Panc1 (cell line): Measurements from ENCODE around the gene FRMD8. TPM values are rescaled to one million over a fixed set of nuclear protein-coding genes. Genes with fewer than 3 reads are reported as not detected.

Source experiments
- ATAC-seq: fragments of 200-7000 bp; cut with Tn5 transposase; 2 replicates; pipeline ENCODE4 v1.9.1; 2020; ENCODE audit warnings: mild to moderate bottlenecking, moderate library complexity
- BruUV-seq: library from RNA; stranded (reverse); fragments of 400-500 nt; replicated peaks from 2 replicates; lab custom pipeline; 2021; lab: Mats Ljungman, UMichigan
- CTCF ChIA-PET: fragments of 300-600 bp; sonication (Branson Sonifier 250); formaldehyde crosslinking; loops from one replicate; lab custom pipeline; 2022; ENCODE audit warnings: antibody characterized with exemption; lab: Charles Lee
- POLR2A ChIA-PET: fragments of 300-600 bp; sonication (Branson Sonifier 250); formaldehyde crosslinking; loops from one replicate; lab custom pipeline; 2022; ENCODE audit warnings: antibody characterized with exemption; lab: Charles Lee
- DNase-seq: peaks from one replicate; pipeline ENCODE4 v3.0.0-alpha.2; 2010; ENCODE audit warnings: low read depth, low spot score
- H3K27ac ChIP-seq: 2 replicates; pipeline ENCODE4 v1.5.1; 2011; ENCODE audit warnings: mild to moderate bottlenecking, low read length, inconsistent platforms
- H3K27me3 ChIP-seq: fragments of 200-500 bp; sonication (Bioruptor generic); 2 replicates; pipeline ENCODE4 v1.6.0; 2014; ENCODE audit warnings: low read length, inconsistent platforms; ENCODE audit not compliant: control insufficient read depth, insufficient read depth
- H3K36me3 ChIP-seq: fragments of 200-500 bp; sonication (Bioruptor generic); 2 replicates; pipeline ENCODE4 v1.5.1; 2014; ENCODE audit warnings: inconsistent platforms, mild to moderate bottlenecking, low read length, moderate library complexity; ENCODE audit not compliant: control insufficient read depth, insufficient read depth
- H3K4me1 ChIP-seq: 2 replicates; pipeline ENCODE4 v1.5.1; 2011; ENCODE audit warnings: inconsistent platforms, mild to moderate bottlenecking, low read length, moderate library complexity; ENCODE audit not compliant: control insufficient read depth, insufficient read depth
- H3K4me3 ChIP-seq, 2 experiments: 2 replicates each; pipeline ENCODE4 v1.5.1; 2011 to 2012; ENCODE audit warnings: low read depth in 2 of 2, low read length in 2 of 2, mild to moderate bottlenecking in 2 of 2, inconsistent platforms in 1 of 2, moderate library complexity in 1 of 2
- H3K9me3 ChIP-seq: fragments of 200-500 bp; sonication (Bioruptor generic); 2 replicates; pipeline ENCODE4 v1.5.1; 2014; ENCODE audit warnings: low read depth, mild to moderate bottlenecking, inconsistent platforms, low read length, moderate library complexity; ENCODE audit not compliant: control insufficient read depth, insufficient read depth
- CTCF ChIP-seq: fragments of 450-650 bp; IDR thresholded peaks from 2 replicates; pipeline ENCODE4 v1.5.1; 2017; ENCODE audit warnings: mild to moderate bottlenecking
- POLR2AphosphoS5 ChIP-seq: IDR thresholded peaks from 2 replicates; pipeline ENCODE4 v1.6.1; 2012; ENCODE audit warnings: mild to moderate bottlenecking, low read depth, low read length, moderate library complexity
- REST ChIP-seq, 2 experiments: IDR thresholded peaks; 2 replicates each; pipeline ENCODE4 v1.6.1; 2011 to 2012; ENCODE audit warnings: low read depth in 2 of 2, control low read depth in 1 of 2, low read length in 1 of 2, mild to moderate bottlenecking in 1 of 2, moderate library complexity in 1 of 2; ENCODE audit not compliant: insufficient read depth in 1 of 2
- SIN3A ChIP-seq: IDR thresholded peaks from 2 replicates; pipeline ENCODE4 v1.6.1; 2012; ENCODE audit warnings: low read depth, mild to moderate bottlenecking, low read length, moderate library complexity, borderline replicate concordance; ENCODE audit not compliant: insufficient read depth
- TCF7L2 ChIP-seq: IDR thresholded peaks from 2 replicates; pipeline ENCODE4 v1.6.1; 2011; ENCODE audit warnings: mild to moderate bottlenecking, low read depth, low read length, inconsistent platforms
- in situ Hi-C: cut with HindIII; loops from 2 replicates; pipeline ENCODE4 v1.10.0; 2016; ENCODE audit warnings: low sequenced_read_pairs, low pct_unique_long_range_greater_than_20kb
- intact Hi-C: fragments of 100-400 bp; cut with micrococcal nuclease; formaldehyde crosslinking; loops from one replicate; pipeline ENCODE4 v1.10.0; 2022; ENCODE audit not compliant: unreplicated experiment
- total RNA-seq: library from RNA; stranded (reverse); gene quantifications from one replicate; pipeline ENCODE4 v1.2.1, GENCODE V29; 2021; ENCODE audit not compliant: unreplicated experiment

The FRMD8 gene
- total RNA-seq, 1 experiment from 2014 or later = 85.8 TPM

- CTCF ChIA-PET = interaction anchor here (0.5 to 1.4 kb wide), 3 partner anchors 14 to 37 kb away, joined by 3 to 5 read pairs (median 3); no protein-coding TSS in a partner anchor
- TF ChIP-seq SIN3A (peak; percentile 65; the same call in 1 of the 2 replicates), REST (IDR thresholded peaks at IDR 0.05; ENCODE audit: insufficient read depth in 1 of 2, low read depth in 2 of 2, low read length in 1 of 2) (0 out of 4 replicates have a peak, but pooled peaks of 1 of the 2 experiments have one; percentile 42), CTCF (no peak), TCF7L2 (peak; percentile 80), POLR2AphosphoS5 (peak; percentile 99)
- peak overlapping the region; percentile 92 for H3K27ac ChIP-seq
- H3K4me3 ChIP-seq = peak overlapping the region; percentile 54 to 90
- no peaks in the 10 kb centered on the region for H3K9me3 ChIP-seq
- peaks cover 26% of the 10 kb centered on the region for H3K4me1 ChIP-seq
- ATAC-seq (peak; percentile 96), DNase-seq (no peak)
- intact Hi-C loops (loop anchor here (5.0 kb wide), 1 partner anchor 52 kb away; no protein-coding TSS in a partner anchor), in situ Hi-C loops (no loop called here)
- H3K36me3 ChIP-seq = no peaks in the 10 kb centered on the region; the same call in 1 of the 2 replicates
- H3K27me3 ChIP-seq = no peaks in the 10 kb centered on the region
- TSS peak; percentile 99 for BruUV-seq
- POLR2A ChIA-PET = interaction anchor here (1.0 to 1.9 kb wide), 4 partner anchors 17 to 53 kb away, joined by 4 to 12 read pairs (median 8); partner anchors contain the start of gene MALAT1
Measured at GRCh38 chr11:65454696-65455456, 68.4 kb downstream of the FRMD8 start.

GRCh38 chr11:65456418-65456817 lies 70.0 kb downstream of the FRMD8 start:
- peak overlapping the region; percentile 54 to 90 for H3K4me3 ChIP-seq
- intact Hi-C loops = loop anchor here (5.0 kb wide), 1 partner anchor 51 kb away; no protein-coding TSS in a partner anchor

More at GRCh38 chr11:65456418-65456817, 70.0 kb downstream of the FRMD8 start:
- no TSS peak for BruUV-seq
- DNase-seq (no peak), ATAC-seq (no peak)
- no peaks in the 10 kb centered on the region; the same call in 1 of the 2 replicates for H3K36me3 ChIP-seq
- no peaks in the 10 kb centered on the region for H3K9me3 ChIP-seq
- no peaks in the 10 kb centered on the region for H3K27me3 ChIP-seq
- ChIA-PET POLR2A (interaction anchor here (0.6 to 1.9 kb wide), 3 partner anchors 9 to 61 kb away, joined by 8 to 10 read pairs (median 10); no protein-coding TSS in a partner anchor), CTCF (no interaction called here)
- peak overlapping the region; percentile 92 for H3K27ac ChIP-seq
- in situ Hi-C loops = no loop called here
- TF ChIP-seq TCF7L2 (no peak), REST (IDR thresholded peaks at IDR 0.05; ENCODE audit: insufficient read depth in 1 of 2, low read depth in 2 of 2, low read length in 1 of 2) (no peak)
- H3K4me1 ChIP-seq = peaks cover 26% of the 10 kb centered on the region
